DND-41 (cell line): ENCODE measurements around the gene FAM89A.

Experiments used
- CTCF ChIP-seq: IDR thresholded peaks from 2 replicates; pipeline ENCODE4 v1.5.1; 2012; ENCODE audit warnings: borderline replicate concordance, low read length, moderate library complexity, mild to moderate bottlenecking; ENCODE audit not compliant: poor library complexity, severe bottlenecking; ENCODE audit errors: extremely low read depth
- EZH2 ChIP-seq: IDR thresholded peaks from 3 replicates; pipeline ENCODE4 v1.6.1; 2012; ENCODE audit warnings: borderline replicate concordance, low read depth, mild to moderate bottlenecking, moderate library complexity, low read length, inconsistent platforms; ENCODE audit not compliant: severe bottlenecking

GRCh38 chr1:230994860-230995259 lies 45.2 kb downstream of the FAM89A start:
- no peak for TF ChIP-seq CTCF
- no peak for TF ChIP-seq EZH2
